Measurements from ENCODE around the gene CRISP1. TPM values are rescaled to one million over a fixed set of nuclear protein-coding genes. Genes with fewer than 3 reads are reported as not detected.

Gene CRISP1, protein sequence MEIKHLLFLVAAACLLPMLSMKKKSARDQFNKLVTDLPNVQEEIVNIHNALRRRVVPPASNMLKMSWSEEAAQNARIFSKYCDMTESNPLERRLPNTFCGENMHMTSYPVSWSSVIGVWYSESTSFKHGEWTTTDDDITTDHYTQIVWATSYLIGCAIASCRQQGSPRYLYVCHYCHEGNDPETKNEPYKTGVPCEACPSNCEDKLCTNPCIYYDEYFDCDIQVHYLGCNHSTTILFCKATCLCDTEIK
- total RNA-seq: not detected
- polyA plus RNA-seq: not detected
- long read RNA-seq, donor 1: 0 reads
- long read RNA-seq, donor 2: 0 reads

DNA sequence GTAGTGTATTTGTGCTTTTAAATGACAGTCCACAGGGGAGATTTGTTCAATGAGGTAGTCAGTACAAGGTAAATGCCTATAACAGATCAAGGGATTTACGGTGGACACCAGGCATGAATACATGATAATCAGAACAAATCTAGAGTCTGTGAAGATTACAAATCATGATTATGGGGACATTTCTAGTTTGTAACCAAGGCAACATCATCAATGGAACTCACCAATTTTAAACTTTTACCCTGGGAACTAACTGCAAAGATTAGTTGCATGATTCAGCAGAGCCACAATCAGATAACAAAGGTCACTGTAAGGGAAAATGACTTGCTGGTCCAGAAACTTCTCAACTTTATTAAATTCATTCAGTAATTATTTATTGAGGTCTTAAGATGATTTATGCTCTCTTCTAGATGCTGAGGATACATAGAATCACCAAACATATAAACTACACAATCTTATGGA lies at the start of gene CRISP1:
TSS of gene CRISP1 (minus strand) at position 51 of the 459 bp plus-strand sequence. CDS start 9,135 bp downstream, outside the sequence.
- DNase-seq: no peak
- H3K27ac ChIP-seq: no peak within 1 kb of the TSS
- no peaks in the 10 kb centered on the region for H3K27me3 ChIP-seq (replicated peaks in 1 of 7)
- WGBS, 5 donors: 81 to 92% (median 89%) methylated on average over 1 of the region's 1 CpG
- H3K4me3 ChIP-seq: no peak within 1 kb of the TSS
- H3K36me3 ChIP-seq: no peaks in the 10 kb centered on the region
- TF ChIP-seq POLR2AphosphoS5 (IDR thresholded peaks at IDR 0.05): no peak
- no peaks in the 10 kb centered on the region for H3K4me1 ChIP-seq
- intact Hi-C loops (cut with DNase I; ENCODE audit: low total_unique reads): no loop called here
- peaks cover 0 to 23% (median 6%) of the 10 kb centered on the region in 8 donors for H3K9me3 ChIP-seq

DNA sequence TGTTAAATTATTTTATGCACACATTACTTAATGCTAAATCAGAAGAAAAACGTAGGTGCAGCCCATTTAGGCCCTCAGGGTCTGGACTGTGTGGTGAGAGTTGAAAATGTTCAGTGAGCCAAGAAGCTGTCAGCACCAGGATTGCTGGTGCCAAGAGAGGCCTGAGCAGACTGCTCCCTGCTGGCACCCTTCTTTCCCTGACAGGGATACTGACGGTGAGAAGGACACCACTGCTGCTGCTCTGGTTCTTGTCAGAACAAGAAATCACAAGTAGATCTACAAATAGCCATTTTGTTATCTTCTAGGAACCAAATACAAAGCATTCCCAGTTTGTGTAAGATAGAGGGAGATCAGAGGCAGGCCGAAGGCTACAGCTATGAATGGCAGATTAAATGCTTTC lies 48.7 kb upstream of the CRISP1 start:
- Histone ChIP-seq H3K36me3 (no peaks in the 10 kb centered on the region), H3K4me3 (no peak overlapping the region), H3K27ac (no peak overlapping the region), H3K27me3 (replicated peaks in 1 of 7) (no peaks in the 10 kb centered on the region), H3K4me1 (no peaks in the 10 kb centered on the region), H3K9me3 (no peaks in the 10 kb centered on the region)
- no peak for TF ChIP-seq POLR2AphosphoS5 (IDR thresholded peaks at IDR 0.05)
- WGBS, 5 donors: 46 to 58% (median 53%) methylated on average over 3 of the region's 3 CpGs
- DNase-seq: no peak
- intact Hi-C loops (cut with DNase I; ENCODE audit: low total_unique reads): no loop called here

DNA sequence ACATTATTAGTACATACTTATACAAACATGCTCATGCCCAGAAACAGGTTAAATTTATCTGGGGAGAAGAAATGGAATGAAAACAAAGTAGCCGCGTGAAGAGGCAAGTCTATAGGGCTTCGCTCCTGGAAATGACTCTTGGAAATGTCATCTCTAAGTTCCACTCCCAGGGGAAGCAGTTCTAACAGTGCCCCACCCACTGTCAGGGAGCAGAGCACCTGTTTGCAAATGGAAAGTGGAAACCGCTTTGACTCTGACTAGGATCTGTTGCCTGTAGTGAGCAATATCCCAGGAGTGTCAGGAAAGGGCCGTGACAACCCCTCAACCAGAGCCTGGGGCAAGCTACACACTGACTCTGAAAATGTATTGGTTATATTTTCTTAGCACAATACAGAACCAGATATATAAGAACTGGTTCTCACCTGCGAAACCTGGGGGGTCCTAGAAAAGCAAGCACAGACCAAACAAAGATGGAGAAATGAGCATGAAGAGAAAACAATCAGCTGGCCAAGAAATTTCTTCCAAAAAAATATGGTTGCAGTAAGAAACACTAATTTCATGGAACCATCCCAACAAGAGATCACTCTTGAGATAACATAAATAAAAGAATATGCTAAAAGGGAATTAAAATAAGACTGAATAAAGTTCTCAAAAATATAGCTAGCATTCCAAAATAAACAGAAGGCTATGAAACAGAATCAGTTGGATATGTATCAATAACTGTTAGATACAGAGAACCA lies 47.5 kb upstream of the CRISP1 start:
- WGBS, 5 donors: 64 to 81% (median 78%) methylated on average over 6 of the region's 6 CpGs
- no peak for DNase-seq
- no peaks in the 10 kb centered on the region for H3K4me1 ChIP-seq

DNA sequence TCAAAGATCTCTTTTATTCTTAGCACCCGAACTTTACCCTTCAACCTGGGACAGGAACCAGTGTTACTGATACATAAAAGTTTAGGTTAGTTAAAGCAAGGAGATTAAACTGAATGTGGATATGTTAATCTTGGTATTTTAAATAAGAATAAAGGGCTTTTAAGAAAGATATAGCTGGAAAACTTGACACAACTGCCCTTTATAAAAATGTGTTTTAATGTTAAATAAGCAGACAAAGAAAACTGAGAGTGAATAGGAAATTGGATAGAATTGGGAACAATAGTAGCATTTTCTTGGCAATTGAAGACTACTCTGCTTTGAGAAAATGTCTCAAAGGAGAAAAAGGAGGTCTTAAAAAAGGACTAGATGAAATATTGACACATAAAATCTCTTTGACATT lies 45.9 kb upstream of the CRISP1 start:
- intact Hi-C loops (cut with DNase I; ENCODE audit: low total_unique reads): no loop called here
- no peaks in the 10 kb centered on the region for H3K27me3 ChIP-seq (replicated peaks in 1 of 7)
- 69 to 90% (median 81%) methylated on average over 1 of the region's 1 CpG for WGBS, 5 donors

More for the DNA sequence above, 47.5 kb upstream of the CRISP1 start:
- Histone ChIP-seq H3K27ac (no peak overlapping the region), H3K9me3 (no peaks in the 10 kb centered on the region), H3K27me3 (replicated peaks in 1 of 7) (no peaks in the 10 kb centered on the region), H3K36me3 (no peaks in the 10 kb centered on the region), H3K4me3 (no peak overlapping the region)
- TF ChIP-seq, protein P1, sequence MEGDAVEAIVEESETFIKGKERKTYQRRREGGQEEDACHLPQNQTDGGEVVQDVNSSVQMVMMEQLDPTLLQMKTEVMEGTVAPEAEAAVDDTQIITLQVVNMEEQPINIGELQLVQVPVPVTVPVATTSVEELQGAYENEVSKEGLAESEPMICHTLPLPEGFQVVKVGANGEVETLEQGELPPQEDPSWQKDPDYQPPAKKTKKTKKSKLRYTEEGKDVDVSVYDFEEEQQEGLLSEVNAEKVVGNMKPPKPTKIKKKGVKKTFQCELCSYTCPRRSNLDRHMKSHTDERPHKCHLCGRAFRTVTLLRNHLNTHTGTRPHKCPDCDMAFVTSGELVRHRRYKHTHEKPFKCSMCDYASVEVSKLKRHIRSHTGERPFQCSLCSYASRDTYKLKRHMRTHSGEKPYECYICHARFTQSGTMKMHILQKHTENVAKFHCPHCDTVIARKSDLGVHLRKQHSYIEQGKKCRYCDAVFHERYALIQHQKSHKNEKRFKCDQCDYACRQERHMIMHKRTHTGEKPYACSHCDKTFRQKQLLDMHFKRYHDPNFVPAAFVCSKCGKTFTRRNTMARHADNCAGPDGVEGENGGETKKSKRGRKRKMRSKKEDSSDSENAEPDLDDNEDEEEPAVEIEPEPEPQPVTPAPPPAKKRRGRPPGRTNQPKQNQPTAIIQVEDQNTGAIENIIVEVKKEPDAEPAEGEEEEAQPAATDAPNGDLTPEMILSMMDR (IDR thresholded peaks at IDR 0.05 in 8 of 11, conservative IDR thresholded peaks at IDR 0.05 in 3 of 11): no peak
- TF ChIP-seq POLR2A (IDR thresholded peaks at IDR 0.05): no peak
- no peak for TF ChIP-seq POLR2AphosphoS5 (IDR thresholded peaks at IDR 0.05)
- intact Hi-C loops (cut with DNase I; ENCODE audit: low total_unique reads): no loop called here

More for the DNA sequence above, 45.9 kb upstream of the CRISP1 start:
- TF ChIP-seq POLR2AphosphoS5 (IDR thresholded peaks at IDR 0.05) (no peak), POLR2A (IDR thresholded peaks at IDR 0.05) (no peak)
- TF ChIP-seq, protein P1 (IDR thresholded peaks at IDR 0.05 in 8 of 11, conservative IDR thresholded peaks at IDR 0.05 in 3 of 11): no peak
- H3K36me3 ChIP-seq: no peaks in the 10 kb centered on the region
- no peak overlapping the region for H3K27ac ChIP-seq
- no peaks in the 10 kb centered on the region for H3K4me1 ChIP-seq
- DNase-seq: no peak
- no peaks in the 10 kb centered on the region for H3K9me3 ChIP-seq
- H3K4me3 ChIP-seq: no peak overlapping the region

All from spleen (tissue), 13 donors.